Gastroesophageal sphincter (tissue), 3 donors: ENCODE data around the gene MEIS3.

Source experiments
- CTCF ChIP-seq, 4 experiments: fragments of 200-600 bp in 2 of 4; fragments of 450-650 bp in 2 of 4; sonication (generic) in 1 of 4; IDR thresholded peaks; one replicate each; pipeline ENCODE4 v1.5.1; 2017 to 2019; ENCODE audit warnings: antibody characterized with exemption in 4 of 4, mild to moderate bottlenecking in 2 of 4, moderate library complexity in 2 of 4
- POLR2A ChIP-seq, 2 donors: fragments of 450-650 bp; IDR thresholded peaks; one replicate each; pipeline ENCODE4 v1.6.1; 2017; ENCODE audit warnings: antibody characterized with exemption in 2 of 2, mild to moderate bottlenecking in 2 of 2, moderate library complexity in 1 of 2

GRCh38 chr19:47436712-47437401, 17.5 kb upstream of the MEIS3 start:
- TF ChIP-seq CTCF (IDR thresholded peaks at IDR 0.05) (peak in 3 of 4 experiments; percentile 90 to 95 (median 93)), POLR2A (IDR thresholded peaks at IDR 0.05) (no peak)
